Measurements from ENCODE around the gene CD6. TPM values are rescaled to one million over a fixed set of nuclear protein-coding genes. Genes with fewer than 3 reads are reported as not detected.
A peak's percentile ranks its signal among the peaks of the same experiment; 100 is the strongest.

Gene CD6
- total RNA-seq, 1 donor from 2014 or later = 0.22 TPM

- ATAC-seq = no peak
- intact Hi-C loops (cut with DNase I) = no loop called here
Observed at GRCh38 chr11:61019037-61019831, 47.8 kb downstream of the CD6 start.

GRCh38 chr11:61019832-61020405 is 48.4 kb downstream of the CD6 start:
- DNase-seq (ENCODE audit: missing footprints) = no peak
- ATAC-seq = no peak
- intact Hi-C loops (cut with DNase I) = no loop called here

More at GRCh38 chr11:61019037-61019831, 47.8 kb downstream of the CD6 start:
- no peak for DNase-seq (ENCODE audit: missing footprints)

GRCh38 chr11:61020551-61021235 is 49.2 kb downstream of the CD6 start:
- intact Hi-C loops (cut with DNase I) = no loop called here
- DNase-seq (ENCODE audit: missing footprints) (no peak), ATAC-seq (no peak)

- intact Hi-C loops (cut with DNase I) = no loop called here
- ATAC-seq = no peak
Observed at GRCh38 chr11:61021661-61022212, 50.3 kb downstream of the CD6 start.

GRCh38 chr11:61022311-61023085 is 51.0 kb downstream of the CD6 start:
- no peak for ATAC-seq
- intact Hi-C loops (cut with DNase I) = no loop called here
- no peak for DNase-seq (ENCODE audit: missing footprints)

More at GRCh38 chr11:61021661-61022212, 50.3 kb downstream of the CD6 start:
- no peak for DNase-seq (ENCODE audit: missing footprints)

- intact Hi-C loops (cut with DNase I) = no loop called here
- no peak for ATAC-seq
- DNase-seq (ENCODE audit: missing footprints) = no peak
Observed at GRCh38 chr11:61023086-61023965, 51.8 kb downstream of the CD6 start.

GRCh38 chr11:61023966-61024295 is 52.5 kb downstream of the CD6 start:
- intact Hi-C loops (cut with DNase I) = no loop called here
- ATAC-seq = no peak

GRCh38 chr11:61024938-61025820 is 53.7 kb downstream of the CD6 start:
- DNase-seq (ENCODE audit: missing footprints) (no peak), ATAC-seq (no peak)
- intact Hi-C loops (cut with DNase I) = no loop called here

More at GRCh38 chr11:61023966-61024295, 52.5 kb downstream of the CD6 start:
- DNase-seq (ENCODE audit: missing footprints) = no peak

GRCh38 chr11:61025821-61026120 is 54.3 kb downstream of the CD6 start:
- no peak for DNase-seq (ENCODE audit: missing footprints)
- ATAC-seq = peak; percentile 2
- intact Hi-C loops (cut with DNase I) = no loop called here

GRCh38 chr11:61026121-61027031 is 54.9 kb downstream of the CD6 start:
- ATAC-seq (peak; percentile 25), DNase-seq (ENCODE audit: missing footprints) (no peak)
- intact Hi-C loops (cut with DNase I) = no loop called here

- peak; percentile 6 for ATAC-seq
- intact Hi-C loops (cut with DNase I) = no loop called here
- DNase-seq (ENCODE audit: missing footprints) = no peak
Observed at GRCh38 chr11:61027141-61027840, 55.8 kb downstream of the CD6 start.

- DNase-seq (ENCODE audit: missing footprints) (no peak), ATAC-seq (no peak)
- intact Hi-C loops (cut with DNase I) = no loop called here
Observed at GRCh38 chr11:61028135-61028729, 56.8 kb downstream of the CD6 start.

- DNase-seq (ENCODE audit: missing footprints) (no peak), ATAC-seq (no peak)
- intact Hi-C loops (cut with DNase I) = no loop called here
Observed at GRCh38 chr11:61032824-61033223, 61.3 kb downstream of the CD6 start.

GRCh38 chr11:61033417-61033816 is 61.9 kb downstream of the CD6 start:
- intact Hi-C loops (cut with DNase I) = no loop called here
- no peak for ATAC-seq
- DNase-seq (ENCODE audit: missing footprints) = no peak

GRCh38 chr11:61034111-61034510 is 62.6 kb downstream of the CD6 start:
- DNase-seq (ENCODE audit: missing footprints) = no peak
- intact Hi-C loops (cut with DNase I) = no loop called here

More at GRCh38 chr11:61034111-61034510, 62.6 kb downstream of the CD6 start:
- no peak for ATAC-seq
